Measurements from ENCODE around the gene BRINP3. TPM values are rescaled to one million over a fixed set of nuclear protein-coding genes. Genes with fewer than 3 reads are reported as not detected.

Gene BRINP3
- total and polyA plus RNA-seq, 9 of the 15 experiments (the other 6 are each of a cell fraction or from before 2014, with no cell fraction given), result 0.09 to 0.75 (median 0.19) TPM; not detected in 1

DNA sequence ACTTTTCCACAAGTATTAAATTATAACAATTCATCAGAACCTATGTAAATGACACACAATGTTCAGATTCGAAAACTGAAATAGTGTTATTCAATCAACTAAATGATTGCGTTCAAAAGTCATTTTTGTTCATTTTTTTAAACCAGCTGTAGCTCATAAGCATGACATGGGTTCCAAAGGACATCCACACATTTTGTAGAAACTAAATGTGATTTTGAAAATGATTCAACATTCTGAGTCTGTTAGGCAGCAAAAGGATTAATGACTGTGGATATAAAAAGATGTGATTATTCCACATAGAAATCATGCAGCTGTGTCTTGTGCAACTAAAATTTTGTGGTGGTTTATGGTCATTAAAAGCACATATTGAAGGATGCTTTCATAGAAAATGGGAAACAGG, 204.5 kb downstream of the BRINP3 start (continued):
- TF ChIP-seq BRCA1 (IDR thresholded peaks at IDR 0.05) (no peak), BRCA1 (CRISPR knock-in tag; IDR thresholded peaks at IDR 0.05) (no peak), DIDO1 (tag; IDR thresholded peaks at IDR 0.05; ENCODE audit: low read depth) (no peak), DPF2 (IDR thresholded peaks at IDR 0.05) (no peak), ELF2 (CRISPR knock-in tag; IDR thresholded peaks at IDR 0.05) (no peak), GABPA (tag; conservative IDR thresholded peaks at IDR 0.05; ENCODE audit: low read depth) (no peak), CCAR2 (IDR thresholded peaks at IDR 0.05; ENCODE audit: low read depth, low read length) (no peak)
- TF ChIP-seq, protein P1, sequence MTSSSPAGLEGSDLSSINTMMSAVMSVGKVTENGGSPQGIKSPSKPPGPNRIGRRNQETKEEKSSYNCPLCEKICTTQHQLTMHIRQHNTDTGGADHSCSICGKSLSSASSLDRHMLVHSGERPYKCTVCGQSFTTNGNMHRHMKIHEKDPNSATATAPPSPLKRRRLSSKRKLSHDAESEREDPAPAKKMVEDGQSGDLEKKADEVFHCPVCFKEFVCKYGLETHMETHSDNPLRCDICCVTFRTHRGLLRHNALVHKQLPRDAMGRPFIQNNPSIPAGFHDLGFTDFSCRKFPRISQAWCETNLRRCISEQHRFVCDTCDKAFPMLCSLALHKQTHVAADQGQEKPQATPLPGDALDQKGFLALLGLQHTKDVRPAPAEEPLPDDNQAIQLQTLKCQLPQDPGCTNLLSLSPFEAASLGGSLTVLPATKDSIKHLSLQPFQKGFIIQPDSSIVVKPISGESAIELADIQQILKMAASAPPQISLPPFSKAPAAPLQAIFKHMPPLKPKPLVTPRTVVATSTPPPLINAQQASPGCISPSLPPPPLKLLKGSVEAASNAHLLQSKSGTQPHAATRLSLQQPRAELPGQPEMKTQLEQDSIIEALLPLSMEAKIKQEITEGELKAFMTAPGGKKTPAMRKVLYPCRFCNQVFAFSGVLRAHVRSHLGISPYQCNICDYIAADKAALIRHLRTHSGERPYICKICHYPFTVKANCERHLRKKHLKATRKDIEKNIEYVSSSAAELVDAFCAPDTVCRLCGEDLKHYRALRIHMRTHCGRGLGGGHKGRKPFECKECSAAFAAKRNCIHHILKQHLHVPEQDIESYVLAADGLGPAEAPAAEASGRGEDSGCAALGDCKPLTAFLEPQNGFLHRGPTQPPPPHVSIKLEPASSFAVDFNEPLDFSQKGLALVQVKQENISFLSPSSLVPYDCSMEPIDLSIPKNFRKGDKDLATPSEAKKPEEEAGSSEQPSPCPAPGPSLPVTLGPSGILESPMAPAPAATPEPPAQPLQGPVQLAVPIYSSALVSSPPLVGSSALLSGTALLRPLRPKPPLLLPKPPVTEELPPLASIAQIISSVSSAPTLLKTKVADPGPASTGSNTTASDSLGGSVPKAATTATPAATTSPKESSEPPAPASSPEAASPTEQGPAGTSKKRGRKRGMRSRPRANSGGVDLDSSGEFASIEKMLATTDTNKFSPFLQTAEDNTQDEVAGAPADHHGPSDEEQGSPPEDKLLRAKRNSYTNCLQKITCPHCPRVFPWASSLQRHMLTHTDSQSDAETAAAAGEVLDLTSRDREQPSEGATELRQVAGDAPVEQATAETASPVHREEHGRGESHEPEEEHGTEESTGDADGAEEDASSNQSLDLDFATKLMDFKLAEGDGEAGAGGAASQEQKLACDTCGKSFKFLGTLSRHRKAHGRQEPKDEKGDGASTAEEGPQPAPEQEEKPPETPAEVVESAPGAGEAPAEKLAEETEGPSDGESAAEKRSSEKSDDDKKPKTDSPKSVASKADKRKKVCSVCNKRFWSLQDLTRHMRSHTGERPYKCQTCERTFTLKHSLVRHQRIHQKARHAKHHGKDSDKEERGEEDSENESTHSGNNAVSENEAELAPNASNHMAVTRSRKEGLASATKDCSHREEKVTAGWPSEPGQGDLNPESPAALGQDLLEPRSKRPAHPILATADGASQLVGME (CRISPR knock-in tag; IDR thresholded peaks at IDR 0.05), result no peak
